H9 (cell line): ENCODE measurements around the gene FRMD4B. TPM values are rescaled to one million over a fixed set of nuclear protein-coding genes. Genes with fewer than 3 reads are reported as not detected.

ENCODE experiments used
- DNase-seq: peaks from one replicate; pipeline ENCODE4 v3.0.0-alpha.2; 2017
- H2AFZ ChIP-seq: one replicate; pipeline ENCODE4 v1.6.1; 2013; ENCODE audit warnings: mild to moderate bottlenecking, low read length, control low read depth, moderate library complexity
- H2AK5ac ChIP-seq: 2 replicates; pipeline ENCODE4 v1.6.1; 2013; ENCODE audit warnings: low read length, control low read depth, mixed read lengths; ENCODE audit not compliant: insufficient read length
- H2BK120ac ChIP-seq: one replicate; pipeline ENCODE4 v1.6.1; 2013; ENCODE audit warnings: low read depth, mild to moderate bottlenecking, low read length, control low read depth, inconsistent platforms; ENCODE audit not compliant: poor library complexity, severe bottlenecking
- H2BK12ac ChIP-seq: 2 replicates; pipeline ENCODE4 v1.6.1; 2013; ENCODE audit warnings: low read length, control low read depth, mixed read lengths, low read depth; ENCODE audit not compliant: insufficient read length
- H2BK15ac ChIP-seq: 2 replicates; pipeline ENCODE4 v1.6.1; 2013; ENCODE audit warnings: low read depth, low read length, control low read depth
- H2BK20ac ChIP-seq: one replicate; pipeline ENCODE4 v1.6.1; 2013; ENCODE audit warnings: low read depth, mild to moderate bottlenecking, low read length, control low read depth, inconsistent platforms; ENCODE audit not compliant: poor library complexity, severe bottlenecking
- H2BK5ac ChIP-seq: 2 replicates; pipeline ENCODE4 v1.6.1; 2013; ENCODE audit warnings: low read length, control low read depth, mixed read lengths; ENCODE audit not compliant: insufficient read length
- H3K14ac ChIP-seq: 2 replicates; pipeline ENCODE4 v1.6.1; 2013; ENCODE audit warnings: low read length, control low read depth; ENCODE audit not compliant: insufficient read depth
- H3K18ac ChIP-seq: 2 replicates; pipeline ENCODE4 v1.6.1; 2013; ENCODE audit warnings: low read depth, mild to moderate bottlenecking, mixed read lengths, low read length, control low read depth; ENCODE audit not compliant: insufficient read length
- H3K23ac ChIP-seq: 2 replicates; pipeline ENCODE4 v1.6.1; 2013; ENCODE audit warnings: low read length, control low read depth, mixed read lengths, low read depth; ENCODE audit not compliant: insufficient read length
- H3K23me2 ChIP-seq: 2 replicates; pipeline ENCODE4 v1.6.1; 2013; ENCODE audit warnings: low read depth, mild to moderate bottlenecking, mixed read lengths, low read length, control low read depth; ENCODE audit not compliant: insufficient read length, poor library complexity, severe bottlenecking
- H3K27ac ChIP-seq: 2 replicates; pipeline ENCODE4 v1.5.1; 2013; ENCODE audit warnings: low read length, control low read depth, mixed read lengths, low read depth; ENCODE audit not compliant: insufficient read length
- H3K27me3 ChIP-seq: 2 replicates; pipeline ENCODE4 v1.6.1; 2013; ENCODE audit warnings: low read length, control low read depth, inconsistent platforms; ENCODE audit not compliant: insufficient read depth
- H3K4ac ChIP-seq: 2 replicates; pipeline ENCODE4 v1.6.1; 2013; ENCODE audit warnings: low read depth, mild to moderate bottlenecking, control low read depth, inconsistent platforms, low read length, moderate library complexity
- H3K4me1 ChIP-seq: 2 replicates; pipeline ENCODE4 v1.6.1; 2013; ENCODE audit warnings: low read length, control low read depth, inconsistent platforms; ENCODE audit not compliant: insufficient read depth
- H3K4me2 ChIP-seq: 2 replicates; pipeline ENCODE4 v1.6.1; 2013; ENCODE audit warnings: low read length, control low read depth, mixed read lengths; ENCODE audit not compliant: insufficient read length, insufficient read depth
- H3K56ac ChIP-seq: 2 replicates; pipeline ENCODE4 v1.6.1; 2013; ENCODE audit warnings: low read depth, mild to moderate bottlenecking, mixed read lengths, low read length, control low read depth; ENCODE audit not compliant: insufficient read length
- H3K79me1 ChIP-seq: 2 replicates; pipeline ENCODE4 v1.6.1; 2013; ENCODE audit warnings: low read depth, mild to moderate bottlenecking, moderate library complexity, low read length, control low read depth, inconsistent platforms; ENCODE audit not compliant: insufficient read depth, poor library complexity, severe bottlenecking
- H3K79me2 ChIP-seq: 2 replicates; pipeline ENCODE4 v1.6.1; 2013; ENCODE audit warnings: low read length, control low read depth, inconsistent platforms; ENCODE audit not compliant: insufficient read depth
- H3K9ac ChIP-seq: 2 replicates; pipeline ENCODE4 v1.6.1; 2013; ENCODE audit warnings: low read length, control low read depth, mixed read lengths; ENCODE audit not compliant: insufficient read length; ENCODE audit errors: extremely low read depth
- H3K9me3 ChIP-seq: one replicate; pipeline ENCODE4 v1.6.1; 2013; ENCODE audit warnings: low read depth, low read length, inconsistent platforms; ENCODE audit not compliant: control insufficient read depth
- H3T11ph ChIP-seq: one replicate; pipeline ENCODE4 v1.6.1; 2013; ENCODE audit warnings: mild to moderate bottlenecking, low read length, control low read depth, inconsistent platforms
- H4K20me1 ChIP-seq: one replicate; pipeline ENCODE4 v1.6.1; 2013; ENCODE audit not compliant: control insufficient read depth, insufficient read length, insufficient read depth
- H4K5ac ChIP-seq: 2 replicates; pipeline ENCODE4 v1.6.1; 2013; ENCODE audit warnings: low read depth, mild to moderate bottlenecking, mixed read lengths, low read length, control low read depth; ENCODE audit not compliant: insufficient read length
- H4K8ac ChIP-seq: replicated peaks from 2 replicates; pipeline ENCODE4 v1.6.1; 2013; ENCODE audit warnings: low read length, control low read depth, mixed read lengths, low read depth; ENCODE audit not compliant: insufficient read length
- H4K91ac ChIP-seq: 2 replicates; pipeline ENCODE4 v1.6.1; 2013; ENCODE audit warnings: low read depth, mild to moderate bottlenecking, moderate library complexity, mixed read lengths, low read length, control low read depth; ENCODE audit not compliant: insufficient read length
- H3K27ac Mint-ChIP-seq, 3 experiments: 2 replicates in 2 of 3; 3 replicates in 1 of 3; pipeline ENCODE4 v1.8.0; 2020 to 2021; ENCODE audit warnings: mixed read lengths in 3 of 3, mild to moderate bottlenecking in 1 of 3, moderate library complexity in 1 of 3
- H3K27me3 Mint-ChIP-seq: 2 replicates; pipeline ENCODE4 v1.8.0; 2021; ENCODE audit warnings: low read depth, mild to moderate bottlenecking, moderate library complexity, mixed read lengths
- H3K36me3 Mint-ChIP-seq, 3 experiments: 2 replicates in 2 of 3; 3 replicates in 1 of 3; pipeline ENCODE4 v1.8.0; 2020 to 2021; ENCODE audit warnings: low read depth in 3 of 3, mixed read lengths in 3 of 3; ENCODE audit not compliant: insufficient read depth in 1 of 3
- H3K4me1 Mint-ChIP-seq, 2 experiments: 2 replicates each; pipeline ENCODE4 v1.8.0; 2020; ENCODE audit warnings: mixed read lengths in 2 of 2
- H3K4me3 Mint-ChIP-seq, 2 experiments: 2 replicates in 1 of 2; 3 replicates in 1 of 2; pipeline ENCODE4 v1.8.0; 2020 to 2021; ENCODE audit warnings: mild to moderate bottlenecking in 2 of 2, mixed read lengths in 2 of 2, moderate library complexity in 1 of 2
- H3K9me3 Mint-ChIP-seq, 2 experiments: 2 replicates in 1 of 2; 3 replicates in 1 of 2; pipeline ENCODE4 v1.8.0; 2020; ENCODE audit warnings: mild to moderate bottlenecking in 2 of 2, mixed read lengths in 2 of 2, moderate library complexity in 1 of 2
- CTCF ChIP-seq: fragments of 200-600 bp; sonication (generic); conservative IDR thresholded peaks from 3 replicates; pipeline ENCODE4 v1.8.0; 2021; ENCODE audit warnings: antibody characterized with exemption, mild to moderate bottlenecking
- WGBS: extraction: QIAGEN DNeasy Blood & Tissue Kit; methylation state at CpG from one replicate; pipeline ENCODE4 v1.1.7; 2013; ENCODE audit warnings: missing lambda C conversion rate, low lambda C conversion rate, mixed read lengths; ENCODE audit not compliant: insufficient read length; ENCODE audit errors: extremely low coverage; 5-methylcytosine and 5-hydroxymethylcytosine counted together
- total RNA-seq: library from RNA; stranded (reverse); gene quantifications from 2 replicates; pipeline ENCODE4 v1.2.1, GENCODE V29; 2021

The FRMD4B gene
- total RNA-seq, 1 experiment from 2014 or later, result 3.4 TPM

- DNase-seq, result no peak
- Histone ChIP-seq H3K23me2 (peaks cover 2% of the 10 kb centered on the region), H3K4me2 (no peak overlapping the region), H4K5ac (no peak overlapping the region), H2BK20ac (no peak overlapping the region), H3K79me1 (no peaks in the 10 kb centered on the region), H3K56ac (no peak overlapping the region), H4K91ac (no peak overlapping the region), H2BK12ac (no peak overlapping the region), H3K27ac (no peak overlapping the region), H2AFZ (no peak overlapping the region), H3K23ac (no peak overlapping the region), H2BK15ac (no peak overlapping the region), H3K4ac (no peak overlapping the region), H2AK5ac (no peak overlapping the region), H3T11ph (no peak overlapping the region), H3K9me3 (no peaks in the 10 kb centered on the region), H2BK5ac (no peak overlapping the region), H3K79me2 (no peaks in the 10 kb centered on the region), H2BK120ac (no peak overlapping the region), H3K9ac (no peak overlapping the region), H3K27me3 (no peaks in the 10 kb centered on the region), H3K14ac (no peak overlapping the region), H3K18ac (no peak overlapping the region), H3K4me1 (no peaks in the 10 kb centered on the region; the same call in 1 of the 2 replicates), H4K8ac (no peak overlapping the region), H4K20me1 (no peaks in the 10 kb centered on the region)
- H3K36me3 Mint-ChIP-seq, result no peaks in the 10 kb centered on the region; a peak in 1 of 7 replicates
- peaks cover 29 to 42% of the 10 kb centered on the region in 2 experiments for H3K4me1 Mint-ChIP-seq
- H3K4me3 Mint-ChIP-seq, result no peak overlapping the region
- TF ChIP-seq CTCF, result no peak
- peaks cover 14% of the 10 kb centered on the region for H3K27me3 Mint-ChIP-seq
- H3K9me3 Mint-ChIP-seq, result no peaks in the 10 kb centered on the region
- no peak overlapping the region; a peak in 1 of 7 replicates for H3K27ac Mint-ChIP-seq
- no CpG with 5 or more reads among the region's 4 CpGs for WGBS
Measured at GRCh38 chr3:69294014-69294766, 91.7 kb downstream of the FRMD4B start.
